Right atrium auricular region (tissue), 2 donors: ENCODE measurements around the gene SYT14. TPM values are rescaled to one million over a fixed set of nuclear protein-coding genes. Genes with fewer than 3 reads are reported as not detected.
"Not testable (repeated sequence)": the region's sequence is repeated elsewhere in the genome, so short reads cannot be mapped to it uniquely, and the experiment has no call there.

Source experiments
- DNase-seq: peaks from one replicate; pipeline ENCODE4 v3.0.0-alpha.2; 2019; ENCODE audit warnings: low spot score
- H3K27ac ChIP-seq, 2 donors: fragments of 200-600 bp; sonication (generic); 1 replicate in 1 of 2; 2 replicates in 1 of 2; pipeline ENCODE4 v1.5.1; 2016 to 2019
- H3K27me3 ChIP-seq, 2 donors: fragments of 200-600 bp; sonication (generic); one replicate each; pipeline versions ENCODE4 v1.5.1 to v1.6.0; 2017 to 2019
- H3K36me3 ChIP-seq: fragments of 200-600 bp; sonication (generic); one replicate; pipeline ENCODE4 v1.5.1; 2016
- H3K4me1 ChIP-seq, 2 donors: fragments of 200-600 bp; sonication (generic); one replicate each; pipeline versions ENCODE4 v1.5.1 to v1.6.0; 2017 to 2019
- H3K4me3 ChIP-seq, 2 donors: fragments of 200-600 bp; sonication (generic); 1 replicate in 1 of 2; 2 replicates in 1 of 2; pipeline ENCODE4 v1.5.1; 2017 to 2019; ENCODE audit warnings: mild to moderate bottlenecking in 1 of 2, moderate library complexity in 1 of 2
- H3K9me3 ChIP-seq, 2 donors: fragments of 200-600 bp; sonication (generic); one replicate each; pipeline ENCODE4 v1.5.1; 2019
- CTCF ChIP-seq, 2 donors: fragments of 200-600 bp; sonication (generic); IDR thresholded peaks; one replicate each; pipeline ENCODE4 v1.5.1; 2019; ENCODE audit warnings: antibody characterized with exemption in 2 of 2
- total RNA-seq, 2 donors: library from RNA; depleted of rRNA; stranded (reverse); fragments of >200 nt; gene quantifications; one replicate each; pipeline ENCODE4 v1.1.0, GENCODE V29; 2016

The SYT14 gene
- total RNA-seq, 2 donors from 2014 or later: 0.04 TPM; not detected in 1

DNA sequence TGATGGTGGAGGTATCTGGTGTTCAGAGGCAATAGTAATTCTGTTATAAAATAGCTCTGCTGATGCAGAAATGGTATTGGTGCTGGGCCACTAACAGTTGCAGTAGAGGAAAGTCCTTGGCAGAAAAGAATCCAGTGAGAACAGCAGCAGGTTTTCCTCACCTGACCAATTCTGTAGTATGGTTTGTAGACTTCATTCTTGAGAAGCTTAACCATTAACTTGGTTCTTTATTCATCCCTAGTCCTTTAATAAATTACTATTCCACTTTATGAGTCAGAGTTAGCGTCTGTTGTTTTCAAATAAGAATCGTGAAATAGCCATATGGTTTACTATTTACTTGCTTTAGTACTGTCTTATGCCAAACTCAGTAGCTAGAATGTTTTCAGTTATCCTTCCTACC is 166.1 kb downstream of the SYT14 start:
- Histone ChIP-seq H3K4me1 (no peaks in the 10 kb centered on the region), H3K36me3 (no peaks in the 10 kb centered on the region), H3K4me3 (no peak overlapping the region), H3K27ac (no peak overlapping the region), H3K27me3 (no peaks in the 10 kb centered on the region), H3K9me3 (no peaks in the 10 kb centered on the region)
- TF ChIP-seq CTCF (IDR thresholded peaks at IDR 0.05): no peak
- DNase-seq: no peak

DNA sequence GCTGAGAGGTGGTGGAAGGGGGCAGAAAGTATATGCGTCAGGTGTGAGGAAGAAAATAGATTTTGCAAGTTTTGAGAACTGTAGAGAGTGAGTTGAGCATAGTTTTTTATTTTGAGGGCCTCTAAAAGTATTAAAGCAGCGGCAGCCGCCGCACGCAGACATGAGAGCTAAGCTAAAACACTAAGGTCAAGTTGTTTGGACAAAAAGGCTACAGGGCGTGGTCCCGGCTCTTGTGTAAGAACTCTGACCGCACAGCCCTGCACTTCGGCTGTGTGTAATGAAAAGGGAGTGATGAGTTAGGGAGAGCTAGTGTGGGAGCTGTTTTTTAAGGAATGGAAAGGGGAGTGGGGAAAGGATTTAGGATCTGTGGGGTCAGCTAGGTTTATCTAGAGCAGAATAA is 174.9 kb downstream of the SYT14 start:
- not testable (repeated sequence) for H3K27me3 ChIP-seq, H3K4me1 ChIP-seq, H3K4me3 ChIP-seq, H3K27ac ChIP-seq, H3K9me3 ChIP-seq, DNase-seq, H3K36me3 ChIP-seq

- H3K4me1 ChIP-seq: no peaks in the 10 kb centered on the region
- no peak overlapping the region for H3K4me3 ChIP-seq
- H3K27ac ChIP-seq: no peak overlapping the region
- H3K27me3 ChIP-seq: no peaks in the 10 kb centered on the region
- TF ChIP-seq CTCF (IDR thresholded peaks at IDR 0.05): no peak
- DNase-seq: no peak
- no peaks in the 10 kb centered on the region for H3K9me3 ChIP-seq
- H3K36me3 ChIP-seq: no peaks in the 10 kb centered on the region
Observed at GRCh38 chr1:210117198-210117597, 179.2 kb downstream of the SYT14 start.

GRCh38 chr1:210117681-210118170 is 179.7 kb downstream of the SYT14 start:
- H3K4me3 ChIP-seq: no peak overlapping the region
- DNase-seq: no peak
- no peak for TF ChIP-seq CTCF (IDR thresholded peaks at IDR 0.05)
- H3K9me3 ChIP-seq: no peaks in the 10 kb centered on the region
- H3K4me1 ChIP-seq: no peaks in the 10 kb centered on the region
- H3K27me3 ChIP-seq: no peaks in the 10 kb centered on the region
- H3K27ac ChIP-seq: no peak overlapping the region
- H3K36me3 ChIP-seq: no peaks in the 10 kb centered on the region

DNA sequence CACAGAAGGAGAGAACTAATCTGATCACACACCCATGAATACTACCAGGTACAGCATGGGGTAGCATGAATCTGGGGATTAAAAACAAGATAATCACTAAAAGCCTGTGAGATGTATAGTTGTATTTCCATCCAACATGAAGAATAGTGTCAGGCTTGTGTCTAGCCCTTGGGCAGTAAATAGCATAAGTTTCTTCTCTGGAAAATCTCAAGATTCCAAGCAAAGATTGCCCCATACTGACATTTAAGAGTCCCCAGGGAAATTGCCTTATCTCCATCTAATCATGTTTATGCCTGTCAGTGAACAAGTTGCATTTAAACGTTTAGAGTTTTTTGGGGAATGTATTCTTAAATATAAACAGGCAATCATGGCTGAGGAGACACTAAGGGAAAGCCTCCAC is 185.4 kb downstream of the SYT14 start:
- no peak for TF ChIP-seq CTCF (IDR thresholded peaks at IDR 0.05)
- H3K36me3 ChIP-seq: no peaks in the 10 kb centered on the region
- no peak overlapping the region for H3K4me3 ChIP-seq
- no peak overlapping the region for H3K27ac ChIP-seq
- no peak for DNase-seq
- H3K27me3 ChIP-seq: no peaks in the 10 kb centered on the region
- H3K9me3 ChIP-seq: no peaks in the 10 kb centered on the region
- no peaks in the 10 kb centered on the region for H3K4me1 ChIP-seq

DNA sequence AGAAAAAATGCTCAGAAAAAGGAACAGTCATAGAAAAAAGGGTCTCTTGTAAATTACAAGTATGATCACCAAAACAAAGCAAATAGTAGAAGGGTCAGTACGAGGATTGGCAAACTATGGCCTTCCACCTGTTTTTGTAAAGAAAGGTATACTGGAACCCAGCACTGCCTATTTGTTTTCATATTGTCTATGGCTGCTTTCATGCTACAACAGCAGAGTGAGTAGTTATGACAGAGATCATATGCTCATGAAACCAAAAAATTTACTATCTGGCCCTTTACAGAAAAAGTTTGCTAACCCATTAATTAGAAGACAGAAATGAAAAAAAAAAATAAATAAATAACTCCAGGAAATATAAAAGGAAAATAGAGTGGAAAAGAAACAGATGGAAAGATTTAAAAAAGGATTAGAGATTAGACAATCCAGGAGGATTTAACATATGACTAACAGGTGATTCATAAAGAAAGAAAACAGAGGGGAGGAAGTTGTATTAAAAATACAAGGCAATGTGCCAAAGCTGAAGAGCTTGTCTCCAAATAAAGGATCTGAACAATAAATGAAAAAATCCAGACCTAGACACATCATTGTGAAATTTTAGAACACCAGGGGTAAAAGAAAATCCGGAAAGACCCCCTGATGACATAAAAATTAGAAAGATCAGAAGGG is 186.0 kb downstream of the SYT14 start:
- no peaks in the 10 kb centered on the region for H3K27me3 ChIP-seq
- TF ChIP-seq CTCF (IDR thresholded peaks at IDR 0.05): no peak

More for the DNA sequence above, 186.0 kb downstream of the SYT14 start:
- Histone ChIP-seq H3K27ac (no peak overlapping the region), H3K9me3 (no peaks in the 10 kb centered on the region), H3K4me1 (no peaks in the 10 kb centered on the region), H3K36me3 (no peaks in the 10 kb centered on the region), H3K4me3 (no peak overlapping the region)
- DNase-seq: no peak
